Common myeloid progenitor, CD34-positive (primary cell): ENCODE results near the gene CDAN1.

Source experiments
- CTCF ChIA-PET: fragments of 350-600 bp; sonication (Branson Sonifier 250); formaldehyde crosslinking; loops from one replicate; lab custom pipeline; 2021; ENCODE audit warnings: antibody characterized with exemption; lab: Charles Lee
- POLR2A ChIA-PET: fragments of 350-600 bp; sonication (Branson Sonifier 250); formaldehyde crosslinking; loops from one replicate; lab custom pipeline; 2021; ENCODE audit warnings: antibody characterized with exemption; lab: Charles Lee
- DNase-seq, 3 donors: peaks; one replicate each; pipeline versions ENCODE4 v3.0.0 to v3.0.0-alpha.2; 2013
- H3K27ac ChIP-seq, 2 experiments: 1 replicate in 1 of 2; 2 replicates in 1 of 2; pipeline ENCODE4 v1.7.0; 2013; ENCODE audit warnings: inconsistent platforms in 2 of 2, low read length in 2 of 2, mild to moderate bottlenecking in 2 of 2, low read depth in 1 of 2, moderate library complexity in 1 of 2; ENCODE audit not compliant: severe bottlenecking in 2 of 2, insufficient read depth in 1 of 2, poor library complexity in 1 of 2
- H3K27me3 ChIP-seq, 5 experiments: replicated peaks in 2 of 5; 1 replicate in 3 of 5; 2 replicates in 2 of 5; pipeline versions ENCODE4 v1.6.1 to v1.7.0; 2013; ENCODE audit warnings: low read length in 4 of 5, mild to moderate bottlenecking in 2 of 5, moderate library complexity in 2 of 5, inconsistent platforms in 1 of 5; ENCODE audit not compliant: insufficient read depth in 5 of 5, control insufficient read depth in 4 of 5
- H3K36me3 ChIP-seq, 4 experiments: 1 replicate in 2 of 4; 2 replicates in 2 of 4; pipeline versions ENCODE4 v1.6.1 to v1.7.0; 2013; ENCODE audit warnings: low read length in 3 of 4, control low read depth in 1 of 4, mild to moderate bottlenecking in 1 of 4; ENCODE audit not compliant: control insufficient read depth in 4 of 4, insufficient read depth in 4 of 4
- H3K4me1 ChIP-seq, 4 experiments: 1 replicate in 3 of 4; 2 replicates in 1 of 4; pipeline versions ENCODE4 v1.6.1 to v1.7.1; 2013; ENCODE audit warnings: low read length in 3 of 4, mild to moderate bottlenecking in 3 of 4, control low read depth in 1 of 4, inconsistent platforms in 1 of 4, moderate library complexity in 1 of 4; ENCODE audit not compliant: control insufficient read depth in 4 of 4, insufficient read depth in 4 of 4; ENCODE audit errors: control extremely low read depth in 1 of 4
- H3K4me3 ChIP-seq, 7 experiments: 1 replicate in 4 of 7; 2 replicates in 3 of 7; pipeline versions ENCODE4 v1.5.1 to v1.7.0; 2013; ENCODE audit warnings: mild to moderate bottlenecking in 7 of 7, low read length in 6 of 7, moderate library complexity in 6 of 7, inconsistent platforms in 2 of 7, low read depth in 2 of 7, control low read depth in 1 of 7; ENCODE audit not compliant: insufficient read depth in 4 of 7, control insufficient read depth in 1 of 7; ENCODE audit errors: extremely low read depth in 1 of 7
- H3K9me3 ChIP-seq, 5 experiments: 1 replicate in 4 of 5; 2 replicates in 1 of 5; pipeline versions ENCODE4 v1.6.1 to v1.7.1; 2013; ENCODE audit warnings: low read length in 4 of 5, mild to moderate bottlenecking in 2 of 5, inconsistent platforms in 1 of 5, low read depth in 1 of 5, moderate library complexity in 1 of 5; ENCODE audit not compliant: control insufficient read depth in 4 of 5, insufficient read depth in 2 of 5; ENCODE audit errors: control extremely low read depth in 1 of 5
- WGBS: methylation state at CpG from one replicate; pipeline ENCODE4 v1.1.5; 2013; ENCODE audit not compliant: insufficient coverage; 5-methylcytosine and 5-hydroxymethylcytosine counted together

Gene CDAN1

DNA sequence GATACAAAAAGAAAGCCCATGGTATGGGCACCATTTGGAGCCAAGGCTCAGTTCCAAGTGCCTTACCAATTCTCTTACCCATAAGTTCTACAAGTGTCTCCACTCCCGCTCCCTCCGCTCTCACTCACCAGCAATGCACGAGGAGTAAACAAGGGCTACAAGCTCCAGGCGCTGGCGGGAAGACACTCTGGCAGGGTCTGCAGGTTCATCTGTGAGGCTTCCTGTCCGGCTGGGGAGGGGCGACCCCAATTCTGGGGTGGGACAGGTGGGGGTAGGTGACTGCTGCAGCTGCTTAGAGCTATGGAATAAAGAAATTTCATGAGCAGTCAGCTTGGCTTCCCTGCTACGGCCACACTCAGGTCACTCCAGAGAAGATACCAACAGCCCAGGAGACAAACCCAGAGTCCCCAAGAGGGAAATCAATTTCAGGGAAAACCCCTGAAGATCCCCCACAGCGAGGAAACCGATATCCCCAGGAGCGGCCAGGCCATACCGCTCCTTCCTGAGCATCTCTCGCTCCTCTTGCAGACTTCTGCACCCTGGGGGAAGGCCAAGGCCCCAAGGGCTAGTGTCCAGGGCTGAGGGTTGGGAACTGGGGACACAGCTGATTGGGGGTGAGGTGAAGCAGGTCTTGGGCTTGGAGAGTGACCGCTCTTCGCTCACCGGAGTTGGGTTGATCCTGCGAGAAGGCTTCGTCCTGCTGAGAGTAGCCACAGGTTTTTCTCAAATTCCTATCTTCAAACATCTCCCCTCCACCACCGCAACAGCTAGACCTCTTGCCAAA lies 1.4 kb downstream of the CDAN1 start:
- H3K27ac ChIP-seq = peak overlapping the region in 1 of 2 experiments; percentile 95
- DNase-seq = no peak
- peak overlapping the region; percentile 78 to 98 (median 89) for H3K4me3 ChIP-seq
- peaks cover 0 to 17% (median 11%) of the 10 kb centered on the region in 4 experiments for H3K4me1 ChIP-seq
- POLR2A ChIA-PET = no interaction called here
- H3K36me3 ChIP-seq = peaks cover 3 to 54% (median 33%) of the 10 kb centered on the region in 4 experiments
- CTCF ChIA-PET = interaction anchor here (0.8 to 2.1 kb wide), 3 partner anchors 10 to 30 kb away, joined by 3 to 6 read pairs (median 3); no protein-coding TSS in a partner anchor
- H3K9me3 ChIP-seq = no peaks in the 10 kb centered on the region
- 94% methylated on average over 15 of the region's 19 CpGs for WGBS
- H3K27me3 ChIP-seq = no peaks in the 10 kb centered on the region

DNA sequence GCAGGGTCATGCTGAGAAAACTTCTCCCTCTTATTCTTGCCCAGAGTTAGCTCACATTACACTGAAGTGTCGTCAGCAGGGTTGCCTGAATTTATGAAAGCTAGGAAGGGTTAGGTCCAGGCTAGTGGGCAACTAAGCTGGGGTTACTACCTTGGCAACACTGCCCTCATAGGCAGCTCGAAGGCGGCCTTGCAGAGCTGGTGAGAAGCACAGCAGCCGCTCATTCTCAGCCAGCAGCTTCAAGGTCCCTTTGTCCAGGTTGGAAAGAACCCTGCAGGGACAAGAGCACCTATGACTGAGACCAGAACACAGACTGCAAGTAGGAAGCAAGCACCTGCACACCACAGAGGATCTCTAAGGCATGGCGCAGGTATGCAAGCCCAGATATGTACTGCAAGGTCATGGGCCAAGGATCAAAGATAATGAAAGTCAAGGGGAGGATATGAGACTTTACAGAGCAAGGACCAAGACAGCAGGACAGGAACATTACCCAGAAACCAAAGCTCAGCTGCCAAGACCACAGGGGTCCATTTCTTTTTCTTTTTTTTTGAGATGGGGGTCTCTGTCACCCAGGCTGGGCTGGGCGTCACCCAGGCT lies 2.8 kb downstream of the CDAN1 start:
- H3K27ac ChIP-seq = no peak overlapping the region
- H3K9me3 ChIP-seq = no peaks in the 10 kb centered on the region
- H3K27me3 ChIP-seq = no peaks in the 10 kb centered on the region
- 98% methylated on average over 4 of the region's 6 CpGs for whole genome bisulfite sequencing
- CTCF ChIA-PET = no interaction called here
- H3K36me3 ChIP-seq = peaks cover 3 to 63% (median 46%) of the 10 kb centered on the region in 4 experiments
- DNase-seq = no peak
- POLR2A ChIA-PET = no interaction called here
- no peak overlapping the region for H3K4me3 ChIP-seq
- peaks cover 0 to 17% (median 11%) of the 10 kb centered on the region in 4 experiments for H3K4me1 ChIP-seq

- DNase-seq = no peak
- WGBS = 97% methylated on average over 8 of the region's 11 CpGs
- CTCF ChIA-PET = no interaction called here
- no peaks in the 10 kb centered on the region for H3K27me3 ChIP-seq
- no peak overlapping the region for H3K27ac ChIP-seq
- H3K36me3 ChIP-seq = peaks cover 3 to 74% (median 56%) of the 10 kb centered on the region in 4 experiments
- H3K4me1 ChIP-seq = peaks cover 0 to 17% (median 11%) of the 10 kb centered on the region in 4 experiments
- POLR2A ChIA-PET = no interaction called here
- H3K4me3 ChIP-seq = no peak overlapping the region
- no peaks in the 10 kb centered on the region for H3K9me3 ChIP-seq
Measured at GRCh38 chr15:42733027-42733426, 3.9 kb downstream of the CDAN1 start.

- Histone ChIP-seq H3K27ac (no peak overlapping the region), H3K4me1 (peaks cover 0 to 11% (median 6%) of the 10 kb centered on the region in 4 experiments), H3K4me3 (no peak overlapping the region), H3K36me3 (peaks cover 3 to 82% (median 63%) of the 10 kb centered on the region in 4 experiments), H3K27me3 (no peaks in the 10 kb centered on the region), H3K9me3 (no peaks in the 10 kb centered on the region)
- no peak for DNase-seq
- CTCF ChIA-PET = no interaction called here
- POLR2A ChIA-PET = no interaction called here
- WGBS = 97% methylated on average over 15 of the region's 15 CpGs
Measured at GRCh38 chr15:42732095-42732827, 4.7 kb downstream of the CDAN1 start.

DNA sequence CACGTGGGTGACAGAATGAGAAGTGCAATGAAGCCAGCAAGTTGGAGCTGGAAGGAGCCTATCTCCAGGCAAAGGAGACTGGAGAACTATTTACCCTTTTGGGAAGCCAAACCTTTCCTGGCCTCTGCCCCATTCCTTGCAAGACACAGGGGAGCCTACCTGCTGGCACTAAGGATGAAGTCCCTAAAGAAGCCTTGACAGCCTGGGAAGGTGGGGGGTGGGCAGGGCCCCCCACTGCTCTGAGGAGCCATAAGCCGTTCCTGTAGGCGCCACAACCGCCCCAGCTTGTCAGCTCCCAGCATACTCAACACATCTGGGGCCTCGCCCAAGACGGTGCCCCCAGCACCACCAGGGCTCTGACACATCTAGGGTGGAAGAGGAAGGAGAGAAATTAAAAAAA lies 5.5 kb downstream of the CDAN1 start:
- no peak for DNase-seq
- no peaks in the 10 kb centered on the region for H3K27me3 ChIP-seq
- H3K4me1 ChIP-seq = peaks cover 0 to 9% (median 6%) of the 10 kb centered on the region in 4 experiments
- no peak overlapping the region for H3K4me3 ChIP-seq
- no peaks in the 10 kb centered on the region for H3K9me3 ChIP-seq
- 98% methylated on average over 5 of the region's 6 CpGs for WGBS
- no peak overlapping the region for H3K27ac ChIP-seq
- CTCF ChIA-PET = no interaction called here
- POLR2A ChIA-PET = no interaction called here
- H3K36me3 ChIP-seq = peaks cover 8 to 90% (median 67%) of the 10 kb centered on the region in 4 experiments

GRCh38 chr15:42730536-42730935 lies 6.4 kb downstream of the CDAN1 start:
- Histone ChIP-seq H3K27ac (peak overlapping the region in 1 of 2 experiments; percentile 20), H3K9me3 (no peaks in the 10 kb centered on the region), H3K36me3 (peaks cover 9 to 96% (median 71%) of the 10 kb centered on the region in 4 experiments), H3K4me1 (peaks cover 0 to 3% (median under 1%) of the 10 kb centered on the region in 4 experiments), H3K27me3 (no peaks in the 10 kb centered on the region), H3K4me3 (no peak overlapping the region)
- WGBS = 92% methylated on average over 14 of the region's 14 CpGs
- no peak for DNase-seq
- ChIA-PET POLR2A (no interaction called here), CTCF (interaction anchor here (1.0 kb wide), 1 partner anchor 9 kb away, joined by 3 read pairs; no protein-coding TSS in a partner anchor)
